Endothelial cell of umbilical vein (primary cell): Measurements from ENCODE around the gene ATP10A. TPM values are rescaled to one million over a fixed set of nuclear protein-coding genes. Genes with fewer than 3 reads are reported as not detected.

ENCODE experiments used
- BruUV-seq: library from RNA; stranded (reverse); fragments of 400-500 nt; replicated peaks from 2 replicates; lab custom pipeline; 2021; lab: Mats Ljungman, UMichigan
- CTCF ChIA-PET: fragments of 300-600, 350-600 bp; sonication (Branson Sonifier 250); formaldehyde crosslinking; loops from one replicate; lab custom pipeline; 2021; ENCODE audit warnings: antibody characterized with exemption, inconsistent platforms; lab: Charles Lee
- POLR2A ChIA-PET: fragments of 300-600, 350-600 bp; sonication (Branson Sonifier 250); formaldehyde crosslinking; loops from one replicate; lab custom pipeline; 2021; ENCODE audit warnings: antibody characterized with exemption, inconsistent platforms; lab: Charles Lee
- DNase-seq: peaks from one replicate; pipeline ENCODE4 v3.0.0-alpha.2; 2011; ENCODE audit warnings: low read depth, low spot score
- FAIRE-seq: peaks from 2 replicates; lab custom pipeline; 2011; peaks lifted over from hg19 to GRCh38; lab: Jason Lieb, UNC
- H2AFZ ChIP-seq: 2 replicates; pipeline ENCODE4 v1.6.0; 2012; ENCODE audit warnings: low read depth, low read length, control low read depth, inconsistent platforms
- H3K27ac ChIP-seq: 2 replicates; pipeline ENCODE4 v1.5.1; 2011; ENCODE audit warnings: low read depth, mild to moderate bottlenecking, control low read depth, low read length, moderate library complexity; ENCODE audit not compliant: insufficient read depth
- H3K27me3 ChIP-seq, 2 experiments: 2 replicates each; pipeline versions ENCODE4 v1.6.0 to v1.6.1; 2011; ENCODE audit warnings: low read length in 2 of 2, mixed read lengths in 1 of 2; ENCODE audit not compliant: control insufficient read depth in 2 of 2, insufficient read depth in 2 of 2
- H3K36me3 ChIP-seq, 2 experiments: 2 replicates in 1 of 2; 3 replicates in 1 of 2; pipeline ENCODE4 v1.5.1; 2011; ENCODE audit warnings: low read length in 2 of 2, mild to moderate bottlenecking in 1 of 2, moderate library complexity in 1 of 2; ENCODE audit not compliant: control insufficient read depth in 2 of 2, insufficient read depth in 2 of 2; ENCODE audit errors: extremely low read depth in 1 of 2
- H3K4me1 ChIP-seq: 3 replicates; pipeline ENCODE4 v1.5.1; 2011; ENCODE audit warnings: mild to moderate bottlenecking, low read length; ENCODE audit not compliant: control insufficient read depth, insufficient read depth; ENCODE audit errors: extremely low read depth
- H3K4me2 ChIP-seq: 2 replicates; pipeline ENCODE4 v1.6.1; 2011; ENCODE audit warnings: low read length, control low read depth, mixed read lengths; ENCODE audit not compliant: insufficient read depth
- H3K4me3 ChIP-seq, 3 experiments: fragments of 200-600 bp in 1 of 3; sonication (generic), shearing (Covaris generic) in 1 of 3; replicated peaks in 1 of 3; 2 replicates each; pipeline ENCODE4 v1.5.1; 2011 to 2016; ENCODE audit warnings: control low read depth in 3 of 3, low read length in 3 of 3, mild to moderate bottlenecking in 2 of 3, inconsistent platforms in 1 of 3, low read depth in 1 of 3, moderate library complexity in 1 of 3; ENCODE audit not compliant: insufficient read depth in 1 of 3
- H3K79me2 ChIP-seq: 2 replicates; pipeline ENCODE4 v1.6.0; 2012; ENCODE audit warnings: low read length, inconsistent platforms; ENCODE audit not compliant: control insufficient read depth, insufficient read depth
- H3K9ac ChIP-seq: replicated peaks from 2 replicates; pipeline ENCODE3; 2011; ENCODE audit warnings: low read length, control low read depth; ENCODE audit not compliant: insufficient read depth; ENCODE audit errors: extremely low read depth
- H3K9me1 ChIP-seq: replicated peaks from 3 replicates; pipeline ENCODE4 v1.6.0; 2011; ENCODE audit warnings: mild to moderate bottlenecking, low read length; ENCODE audit not compliant: control insufficient read depth, insufficient read depth; ENCODE audit errors: extremely low read depth
- H3K9me3 ChIP-seq: replicated peaks from 2 replicates; pipeline ENCODE4 v1.5.1; 2012; ENCODE audit warnings: low read length, inconsistent platforms; ENCODE audit not compliant: control insufficient read depth, insufficient read depth
- H4K20me1 ChIP-seq: replicated peaks from 2 replicates; pipeline ENCODE3; 2011; ENCODE audit warnings: mild to moderate bottlenecking, low read length; ENCODE audit not compliant: control insufficient read depth, insufficient read depth; ENCODE audit errors: extremely low read depth
- EZH2 ChIP-seq: IDR thresholded peaks from 2 replicates; pipeline ENCODE4 v1.6.1; 2012; ENCODE audit warnings: borderline replicate concordance, low read depth, mild to moderate bottlenecking, moderate library complexity, low read length, inconsistent platforms; ENCODE audit not compliant: severe bottlenecking
- FOS ChIP-seq: IDR thresholded peaks from 2 replicates; pipeline ENCODE4 v1.6.1; 2011; ENCODE audit warnings: mild to moderate bottlenecking, low read length, moderate library complexity, borderline replicate concordance; ENCODE audit not compliant: insufficient read depth
- GATA2 ChIP-seq: IDR thresholded peaks from 2 replicates; pipeline ENCODE4 v1.7.0; 2011; ENCODE audit warnings: low read depth, mild to moderate bottlenecking, moderate library complexity, mixed read lengths, low read length; ENCODE audit not compliant: insufficient read length, insufficient read depth
- JUN ChIP-seq: IDR thresholded peaks from 2 replicates; pipeline ENCODE4 v1.6.1; 2011; ENCODE audit warnings: borderline replicate concordance, low read depth; ENCODE audit not compliant: insufficient read length, insufficient read depth
- MYC ChIP-seq: IDR thresholded peaks from one replicate; pipeline ENCODE4 v1.6.1; 2011; ENCODE audit warnings: mild to moderate bottlenecking, low read depth, low read length
- POLR2A ChIP-seq: IDR thresholded peaks from 2 replicates; pipeline ENCODE4 v1.6.1; 2012; ENCODE audit warnings: low read depth, mild to moderate bottlenecking, control low read depth, low read length
- POLR2AphosphoS5 ChIP-seq: IDR thresholded peaks from 2 replicates; pipeline ENCODE4 v1.6.1; 2012; ENCODE audit warnings: low read depth, mild to moderate bottlenecking, control low read depth, low read length, moderate library complexity; ENCODE audit not compliant: insufficient read depth
- dilution Hi-C: fragments of 300-500 bp; cut with MboI; formaldehyde crosslinking; loops from one replicate; pipeline ENCODE4 v1.15.0; 2019; ENCODE audit warnings: low sequenced_read_pairs; ENCODE audit not compliant: extremely low pct_ligation_motif_present
- intact Hi-C: fragments of 100-400 bp; cut with micrococcal nuclease; formaldehyde crosslinking; loops from one replicate; pipeline ENCODE4 v1.10.0; 2022
- polyA plus RNA-seq, 4 experiments: library from polyadenylated mRNA; depleted of rRNA in 3 of 4; stranded (reverse) in 3 of 4; unstranded in 1 of 4; fragments of >200 nt; gene quantifications; 2 replicates each; pipeline versions ENCODE4 v1.2.1 to v1.2.3, GENCODE V29; 2011 to 2012; ENCODE audit warnings: missing spikeins in 1 of 4
- total RNA-seq: library from RNA; stranded (reverse); gene quantifications from 2 replicates; pipeline ENCODE4 v1.2.3, GENCODE V29; 2021
- TF ChIP-seq, protein P1 (sequence below): IDR thresholded peaks from 2 replicates; pipeline ENCODE4 v1.6.1; 2011; ENCODE audit not compliant: insufficient read depth, insufficient read length
- TF ChIP-seq, protein P2 (sequence below), 2 donors: IDR thresholded peaks; 1 replicate in 1 of 2; 2 replicates in 1 of 2; pipeline ENCODE4 v1.5.1; 2011; ENCODE audit warnings: low read length in 2 of 2, mild to moderate bottlenecking in 2 of 2, moderate library complexity in 2 of 2, control low read depth in 1 of 2, inconsistent platforms in 1 of 2, low read depth in 1 of 2; ENCODE audit not compliant: insufficient read depth in 1 of 2; ENCODE audit errors: extremely low read depth in 1 of 2

The ATP10A gene
- total and polyA plus RNA-seq, 2 donors (not counting 3 experiments of a cell fraction or from before 2014, with no cell fraction given) = not detected

DNA sequence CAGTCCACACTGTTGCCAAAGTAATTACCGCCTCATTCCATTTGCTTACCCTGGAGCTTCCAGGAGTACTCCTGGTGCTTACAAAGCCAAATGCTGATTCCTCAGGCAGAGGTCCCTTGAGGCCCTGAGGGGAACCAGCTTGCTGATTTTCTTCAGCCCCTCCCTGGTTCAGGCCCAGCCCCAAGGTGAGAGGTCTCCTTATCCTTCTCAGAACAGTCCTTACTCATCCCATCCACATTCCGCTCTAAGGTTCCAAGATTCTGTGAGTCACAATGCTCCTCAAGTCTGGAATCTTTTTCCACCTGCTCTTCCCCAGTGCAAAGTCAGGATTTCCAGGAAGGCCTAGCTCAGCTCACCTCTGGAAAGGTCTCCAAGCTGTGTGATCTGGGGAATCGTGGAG lies 1.8 kb upstream of the ATP10A start:
- dilution Hi-C loops = no loop called here
- CTCF ChIA-PET = no interaction called here
- Histone ChIP-seq H3K9ac (no peak overlapping the region), H3K4me2 (no peak overlapping the region), H4K20me1 (no peaks in the 10 kb centered on the region), H2AFZ (no peak overlapping the region), H3K36me3 (no peaks in the 10 kb centered on the region), H3K79me2 (no peaks in the 10 kb centered on the region), H3K27ac (no peak overlapping the region), H3K4me1 (no peaks in the 10 kb centered on the region), H3K9me3 (peaks cover 3% of the 10 kb centered on the region), H3K27me3 (no peaks in the 10 kb centered on the region), H3K9me1 (no peaks in the 10 kb centered on the region), H3K4me3 (no peak overlapping the region)
- POLR2A ChIA-PET = no interaction called here
- TF ChIP-seq FOS (no peak), POLR2A (no peak), POLR2AphosphoS5 (no peak), MYC (no peak), EZH2 (no peak), JUN (no peak), GATA2 (no peak)
- TF ChIP-seq, protein P1, sequence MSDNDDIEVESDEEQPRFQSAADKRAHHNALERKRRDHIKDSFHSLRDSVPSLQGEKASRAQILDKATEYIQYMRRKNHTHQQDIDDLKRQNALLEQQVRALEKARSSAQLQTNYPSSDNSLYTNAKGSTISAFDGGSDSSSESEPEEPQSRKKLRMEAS = no peak
- TF ChIP-seq, protein P2, sequence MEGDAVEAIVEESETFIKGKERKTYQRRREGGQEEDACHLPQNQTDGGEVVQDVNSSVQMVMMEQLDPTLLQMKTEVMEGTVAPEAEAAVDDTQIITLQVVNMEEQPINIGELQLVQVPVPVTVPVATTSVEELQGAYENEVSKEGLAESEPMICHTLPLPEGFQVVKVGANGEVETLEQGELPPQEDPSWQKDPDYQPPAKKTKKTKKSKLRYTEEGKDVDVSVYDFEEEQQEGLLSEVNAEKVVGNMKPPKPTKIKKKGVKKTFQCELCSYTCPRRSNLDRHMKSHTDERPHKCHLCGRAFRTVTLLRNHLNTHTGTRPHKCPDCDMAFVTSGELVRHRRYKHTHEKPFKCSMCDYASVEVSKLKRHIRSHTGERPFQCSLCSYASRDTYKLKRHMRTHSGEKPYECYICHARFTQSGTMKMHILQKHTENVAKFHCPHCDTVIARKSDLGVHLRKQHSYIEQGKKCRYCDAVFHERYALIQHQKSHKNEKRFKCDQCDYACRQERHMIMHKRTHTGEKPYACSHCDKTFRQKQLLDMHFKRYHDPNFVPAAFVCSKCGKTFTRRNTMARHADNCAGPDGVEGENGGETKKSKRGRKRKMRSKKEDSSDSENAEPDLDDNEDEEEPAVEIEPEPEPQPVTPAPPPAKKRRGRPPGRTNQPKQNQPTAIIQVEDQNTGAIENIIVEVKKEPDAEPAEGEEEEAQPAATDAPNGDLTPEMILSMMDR (IDR thresholded peaks at IDR 0.05; ENCODE audit: extremely low read depth in 1 of 2, insufficient read depth in 1 of 2, low read depth in 1 of 2, low read length in 2 of 2) = no peak
- intact Hi-C loops = loop anchor here (10.0 kb wide), 1 partner anchor 50 kb away; no protein-coding TSS in a partner anchor
- BruUV-seq = no TSS peak
- FAIRE-seq = no peak
- no peak for DNase-seq
